WTC11 (cell line): ENCODE data around the gene TRAPPC10.
"Not testable (repeated sequence)": the region's sequence is repeated elsewhere in the genome, so short reads cannot be mapped to it uniquely, and the experiment has no call there.

ENCODE experiments used
- CTCF ChIP-seq: fragments of 200-600 bp; IDR thresholded peaks from 2 replicates; pipeline ENCODE4 v1.8.0; 2022; ENCODE audit warnings: antibody characterized with exemption
- USF2 ChIP-seq: sonication (generic); formaldehyde crosslinking; IDR thresholded peaks from 2 replicates; pipeline ENCODE4 v1.8.1; 2023; ENCODE audit warnings: mild to moderate bottlenecking, missing genetic modification reagents, moderate library complexity
- ZNF232 ChIP-seq: sonication (generic); formaldehyde crosslinking; IDR thresholded peaks from 2 replicates; pipeline ENCODE4 v1.8.0; 2022; ENCODE audit warnings: mild to moderate bottlenecking, missing genetic modification reagents
- TF ChIP-seq, protein P1 (sequence below): sonication (generic); formaldehyde crosslinking; conservative IDR thresholded peaks from 2 replicates; pipeline ENCODE4 v1.8.1; 2022; ENCODE audit warnings: mild to moderate bottlenecking, missing genetic modification reagents

DNA sequence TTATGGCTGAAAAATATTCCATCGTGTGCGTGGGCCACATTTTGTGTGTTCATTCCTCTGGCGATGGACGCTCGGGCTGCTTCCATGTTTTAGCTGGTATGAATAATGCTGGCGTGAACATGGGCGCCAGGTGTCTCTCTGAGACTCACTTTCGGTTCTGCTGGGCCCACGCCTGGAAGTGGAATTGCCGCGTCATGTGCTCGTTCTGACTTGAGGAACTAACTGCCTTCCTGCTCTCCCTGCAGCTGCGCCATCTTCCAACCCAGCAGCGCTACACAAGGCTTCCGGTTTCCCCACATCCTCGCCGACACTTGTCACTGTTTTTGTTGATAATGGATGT is 141.8 kb downstream of the TRAPPC10 start:
- TF ChIP-seq, protein P1, sequence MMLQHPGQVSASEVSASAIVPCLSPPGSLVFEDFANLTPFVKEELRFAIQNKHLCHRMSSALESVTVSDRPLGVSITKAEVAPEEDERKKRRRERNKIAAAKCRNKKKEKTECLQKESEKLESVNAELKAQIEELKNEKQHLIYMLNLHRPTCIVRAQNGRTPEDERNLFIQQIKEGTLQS, result not testable (repeated sequence)
- TF ChIP-seq CTCF; USF2; ZNF232 (CRISPR knock-in tag): not testable (repeated sequence)
